HG03159 (cell line): Measurements from ENCODE around the gene KXD1.
"Not testable (repeated sequence)": the region's sequence is repeated elsewhere in the genome, so short reads cannot be mapped to it uniquely, and the experiment has no call there.

Experiments used
- ATAC-seq: cut with Tn5 transposase; IDR thresholded peaks from one replicate; pipeline ENCODE4 v1.9.1; 2021; ENCODE audit warnings: mild to moderate bottlenecking, moderate library complexity; ENCODE audit not compliant: unreplicated experiment

KXD1 gene

GRCh38 chr19:18599485-18599884 is 41.8 kb downstream of the KXD1 start:
- no peak for ATAC-seq

- ATAC-seq = not testable (repeated sequence)
Measured at GRCh38 chr19:18600692-18601397, 43.2 kb downstream of the KXD1 start.

DNA sequence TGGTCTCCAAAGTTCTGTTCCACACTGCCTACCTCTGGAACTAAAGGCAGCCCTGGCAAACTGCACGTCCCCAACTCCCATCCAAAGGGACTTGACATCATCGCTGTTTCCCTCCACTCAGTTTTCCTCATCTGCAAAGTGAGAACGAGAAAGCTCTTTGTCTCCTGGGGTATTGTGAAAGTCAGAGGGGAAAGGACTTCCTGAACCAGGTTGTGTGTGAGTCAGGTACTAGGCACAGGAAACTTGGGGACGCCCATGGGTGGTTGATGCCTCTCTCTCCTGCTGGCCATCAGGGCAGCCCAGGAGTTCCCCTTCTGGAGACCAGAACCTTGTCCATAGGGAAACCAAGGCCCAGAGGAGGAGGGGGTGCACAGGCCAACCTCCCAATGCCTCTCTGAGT is 44.2 kb downstream of the KXD1 start:
- no peak for ATAC-seq

- no peak for ATAC-seq
Measured at GRCh38 chr19:18603255-18603957, 45.7 kb downstream of the KXD1 start.

DNA sequence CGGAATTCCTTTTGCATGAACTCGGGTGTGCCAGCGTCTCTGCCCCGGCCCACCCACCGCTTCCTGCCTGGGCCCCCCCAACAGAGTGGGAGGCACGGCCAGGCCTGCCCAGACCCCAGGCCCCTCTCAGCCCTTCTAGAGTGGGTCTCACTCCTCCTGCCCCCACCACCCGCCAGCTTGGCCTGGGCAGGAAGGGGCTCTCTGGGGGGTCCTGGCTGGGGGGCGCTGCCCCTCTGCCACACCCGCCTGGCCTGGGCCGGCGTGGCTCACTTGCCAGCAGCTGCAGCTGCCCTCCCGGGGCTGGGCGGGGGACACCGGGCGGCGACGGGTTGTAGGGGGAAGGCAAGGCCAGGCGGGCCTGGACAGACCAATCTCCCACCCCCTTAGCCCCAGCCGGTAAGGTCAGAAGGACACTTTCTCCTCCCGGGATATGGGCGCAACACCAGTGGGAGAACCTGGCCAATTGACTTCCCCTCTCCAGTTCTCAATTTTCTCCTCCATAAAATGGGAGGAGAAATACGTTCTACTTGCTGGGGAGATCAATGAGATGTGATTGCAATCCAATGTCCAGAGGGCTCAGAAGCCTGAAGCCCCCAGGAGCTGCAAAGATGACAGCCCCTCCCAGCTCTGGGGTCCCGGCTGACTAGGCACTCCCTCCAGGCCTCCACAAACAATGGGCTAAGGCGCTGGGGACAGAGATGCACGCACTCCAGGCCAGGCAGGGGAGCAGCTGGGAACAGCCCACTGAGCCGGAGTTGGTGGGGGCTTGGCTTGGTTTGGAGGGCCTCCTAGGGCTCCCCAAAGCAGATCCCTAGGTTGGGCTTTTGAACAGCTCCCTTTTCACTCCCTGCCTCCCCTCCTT is 46.5 kb downstream of the KXD1 start:
- ATAC-seq = no peak

GRCh38 chr19:18604820-18605159 is 47.1 kb downstream of the KXD1 start:
- no peak for ATAC-seq

- ATAC-seq = no peak
Measured at GRCh38 chr19:18605196-18605545, 47.5 kb downstream of the KXD1 start.

DNA sequence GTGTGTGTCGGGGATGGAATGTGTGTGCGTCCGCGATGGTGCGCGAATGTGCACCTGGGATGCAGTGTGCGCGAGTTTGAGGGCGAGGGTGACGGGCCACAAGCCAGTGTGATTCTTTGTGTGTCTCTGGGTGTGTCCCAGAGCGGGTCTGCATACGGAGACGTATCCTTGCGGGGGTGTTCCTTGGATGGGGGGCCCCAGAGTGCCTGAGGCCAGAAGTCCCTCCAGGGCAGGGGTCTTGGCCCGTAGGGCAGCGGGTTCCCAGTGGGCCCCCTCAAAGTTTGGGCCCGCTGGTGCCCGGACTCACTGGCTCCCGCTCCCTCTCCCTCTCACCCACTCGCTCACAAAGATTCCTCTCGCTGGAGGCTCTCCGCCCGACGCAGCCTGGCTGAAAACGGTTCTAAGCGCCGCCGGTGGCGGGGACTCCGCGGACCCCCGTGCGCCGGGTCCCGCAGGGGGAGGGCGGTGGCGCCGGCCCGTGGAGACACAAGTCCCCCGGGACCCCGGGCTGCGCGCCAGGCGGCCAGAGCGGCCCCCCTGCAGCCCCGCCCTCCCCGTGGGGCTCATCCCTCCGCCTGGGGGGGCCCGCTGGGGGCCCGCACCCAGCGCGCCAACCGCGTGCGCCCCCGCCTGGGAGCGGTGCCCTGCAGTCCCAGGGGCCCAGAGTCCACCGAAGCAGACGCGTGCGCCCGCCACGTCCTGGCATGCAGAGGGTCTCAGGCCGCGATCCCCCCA is 48.0 kb downstream of the KXD1 start:
- ATAC-seq = no peak

DNA sequence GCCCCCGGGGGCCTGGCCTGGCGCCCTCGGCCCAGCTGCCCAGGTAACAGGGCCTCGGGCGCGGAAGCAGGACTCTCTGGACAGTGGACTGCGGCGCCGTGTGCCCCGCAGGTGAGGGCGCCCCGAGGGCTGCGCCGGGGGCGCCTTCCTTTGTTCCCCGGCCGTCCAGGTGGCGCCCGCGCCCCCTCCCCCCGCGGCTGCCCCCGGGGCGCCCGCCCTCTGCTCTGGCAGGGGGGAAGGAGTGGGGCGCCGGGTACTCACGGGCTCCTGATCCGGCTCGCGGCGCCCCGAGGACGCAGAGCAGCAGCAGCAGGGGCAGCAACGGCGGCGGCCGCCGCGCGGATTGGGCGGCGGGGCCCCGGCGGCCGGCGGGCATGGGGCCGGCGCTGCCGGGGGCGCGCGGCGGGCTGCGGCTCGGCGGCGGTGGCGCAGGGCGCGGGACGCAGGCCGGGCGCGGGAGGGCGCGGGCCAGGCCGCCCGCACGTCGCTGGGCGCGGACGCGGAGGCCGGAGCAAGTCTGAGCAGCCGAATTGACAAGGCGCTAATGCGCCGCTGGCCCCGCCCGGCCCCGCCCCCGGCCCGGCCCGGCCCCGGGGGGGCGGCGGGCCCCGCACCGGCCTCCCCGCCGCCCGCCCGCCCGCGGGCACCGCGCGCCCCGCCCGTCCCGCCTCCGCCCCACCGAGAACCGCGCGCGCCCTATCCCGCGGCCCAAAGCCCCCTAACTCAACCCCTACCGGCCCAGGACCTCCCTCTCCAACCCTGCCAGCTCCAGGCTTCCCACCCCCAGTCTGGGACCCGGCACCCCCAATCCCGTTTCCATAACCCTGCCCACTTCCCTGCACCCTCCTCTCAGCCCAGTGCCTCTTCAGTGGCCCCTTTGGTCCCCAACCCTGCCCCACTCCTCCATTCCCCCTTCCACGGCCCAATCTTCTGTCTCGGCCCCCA is 48.9 kb downstream of the KXD1 start, which contains the start of gene CRLF1:
TSS of gene CRLF1 (minus strand) at position 519 of the 945 bp plus-strand sequence. CDS start at position 376, 143 bp downstream.
- ATAC-seq = no peak

DNA sequence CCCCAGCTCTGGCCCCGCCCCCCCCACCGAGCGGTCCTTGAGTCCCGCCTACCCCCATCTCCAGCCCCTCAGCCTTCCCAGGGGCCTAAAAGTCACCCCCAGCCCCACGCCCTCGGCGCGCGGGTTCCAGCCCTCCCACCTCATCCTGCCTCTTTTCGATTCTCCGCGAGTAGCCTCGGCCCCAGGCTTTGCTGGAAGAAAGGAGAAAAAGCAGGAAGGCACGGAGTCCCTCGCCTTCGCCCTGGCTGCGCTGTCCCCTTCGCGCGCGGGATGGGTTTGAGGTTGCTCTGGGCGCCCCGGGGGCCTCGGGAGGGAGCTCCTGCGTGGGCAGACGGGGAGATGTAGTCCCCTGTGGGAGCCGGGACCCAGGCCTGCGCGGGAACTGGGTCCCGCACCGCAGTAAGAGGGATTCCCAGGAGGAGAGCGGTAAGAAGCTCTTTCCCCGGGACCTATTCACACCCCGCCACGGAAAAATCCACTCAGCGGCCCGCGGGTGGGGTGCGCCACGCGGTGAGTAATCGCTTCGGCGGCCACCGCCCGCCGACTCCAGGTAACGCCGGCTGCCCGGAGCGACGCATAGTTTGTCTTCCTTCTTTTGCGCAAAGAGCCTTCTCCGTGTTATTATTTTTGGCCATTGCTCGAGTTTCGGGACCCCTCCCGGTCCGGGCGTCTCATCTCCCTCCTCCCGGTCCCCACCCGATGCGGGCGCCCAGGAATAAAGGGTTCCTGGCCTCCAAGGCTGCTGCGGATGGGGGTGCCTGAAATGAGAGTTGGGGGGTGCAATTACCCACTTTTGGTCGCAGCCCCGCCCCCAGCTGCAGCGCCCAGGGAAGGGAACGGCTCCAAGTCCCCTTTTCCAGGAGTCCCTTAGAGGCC is 49.8 kb downstream of the KXD1 start:
- ATAC-seq = no peak

GRCh38 chr19:18608102-18608804 is 50.6 kb downstream of the KXD1 start:
- ATAC-seq = no peak

- no peak for ATAC-seq
Measured at GRCh38 chr19:18608805-18609716, 51.4 kb downstream of the KXD1 start.

GRCh38 chr19:18609717-18610051 is 52.0 kb downstream of the KXD1 start:
- ATAC-seq = no peak

DNA sequence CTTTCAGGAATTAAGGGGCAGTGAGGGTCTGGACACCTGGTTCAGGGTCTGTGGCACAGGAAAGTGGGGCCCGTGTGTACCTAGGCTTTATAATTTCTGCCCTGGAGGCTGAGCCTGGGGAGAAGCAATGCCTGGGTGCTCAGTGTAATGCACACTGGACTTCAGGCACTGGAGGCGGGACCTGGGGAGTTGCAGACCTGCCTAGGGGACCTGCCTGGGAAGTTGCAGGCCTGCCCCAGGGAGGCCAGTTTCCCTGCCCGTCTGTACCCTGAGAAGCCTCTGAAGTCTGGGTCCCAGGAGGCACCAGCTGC is 52.5 kb downstream of the KXD1 start:
- no peak for ATAC-seq

GRCh38 chr19:18610556-18611326 is 53.1 kb downstream of the KXD1 start:
- ATAC-seq = no peak

DNA sequence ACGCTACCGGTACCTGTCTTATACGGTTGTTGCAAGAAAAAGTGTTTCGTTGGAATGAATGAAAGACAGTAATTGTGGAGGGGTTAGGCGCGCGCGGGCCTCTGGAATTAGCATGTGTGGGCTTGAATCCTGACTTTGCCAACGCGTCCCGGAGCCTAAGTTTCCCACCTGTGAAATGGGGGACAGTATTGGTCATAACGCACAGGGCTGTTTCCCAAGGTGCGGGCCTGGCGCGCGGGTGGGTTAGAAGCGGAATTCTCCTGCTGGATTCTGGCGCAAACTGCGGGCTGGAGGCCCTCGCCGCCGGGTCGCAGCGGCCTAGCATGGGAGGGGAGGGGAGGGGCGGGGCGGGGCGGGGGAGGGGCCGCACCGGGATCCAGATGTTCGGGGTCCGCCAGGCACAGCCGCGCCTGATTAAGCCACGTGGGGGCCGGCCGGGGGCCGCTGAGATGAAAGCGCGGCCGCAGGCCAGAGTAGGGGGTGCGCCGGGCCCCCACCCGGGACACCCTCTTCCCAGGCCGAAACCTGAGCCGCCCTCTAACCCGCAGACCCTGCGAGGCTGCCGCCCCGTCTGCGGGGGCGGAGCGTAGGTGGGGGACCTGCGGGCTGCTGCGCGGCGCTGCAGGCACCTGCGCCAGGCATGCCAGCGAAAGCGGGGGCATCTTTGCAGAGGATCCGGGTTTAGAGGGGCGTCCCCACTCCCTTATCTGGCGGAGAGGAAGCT is 53.8 kb downstream of the KXD1 start:
- no peak for ATAC-seq
